Measurements from ENCODE around the gene MTOR.

DNA sequence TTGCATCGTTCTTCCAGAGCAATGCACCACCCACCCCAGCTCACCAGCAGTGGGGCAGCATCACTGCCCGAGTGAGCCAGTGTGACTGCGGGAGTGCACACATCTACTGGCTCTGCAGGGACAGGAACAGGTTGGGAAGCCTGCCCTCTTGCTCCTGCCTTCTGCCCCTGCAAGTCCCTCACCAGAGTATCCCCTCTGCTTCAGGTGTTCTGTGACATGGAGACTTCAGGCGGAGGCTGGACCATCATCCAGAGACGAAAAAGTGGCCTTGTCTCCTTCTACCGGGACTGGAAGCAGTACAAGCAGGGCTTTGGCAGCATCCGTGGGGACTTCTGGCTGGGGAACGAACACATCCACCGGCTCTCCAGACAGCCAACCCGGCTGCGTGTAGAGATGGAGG is 69.0 kb downstream of the MTOR start:
- TF ChIP-seq, protein P1, sequence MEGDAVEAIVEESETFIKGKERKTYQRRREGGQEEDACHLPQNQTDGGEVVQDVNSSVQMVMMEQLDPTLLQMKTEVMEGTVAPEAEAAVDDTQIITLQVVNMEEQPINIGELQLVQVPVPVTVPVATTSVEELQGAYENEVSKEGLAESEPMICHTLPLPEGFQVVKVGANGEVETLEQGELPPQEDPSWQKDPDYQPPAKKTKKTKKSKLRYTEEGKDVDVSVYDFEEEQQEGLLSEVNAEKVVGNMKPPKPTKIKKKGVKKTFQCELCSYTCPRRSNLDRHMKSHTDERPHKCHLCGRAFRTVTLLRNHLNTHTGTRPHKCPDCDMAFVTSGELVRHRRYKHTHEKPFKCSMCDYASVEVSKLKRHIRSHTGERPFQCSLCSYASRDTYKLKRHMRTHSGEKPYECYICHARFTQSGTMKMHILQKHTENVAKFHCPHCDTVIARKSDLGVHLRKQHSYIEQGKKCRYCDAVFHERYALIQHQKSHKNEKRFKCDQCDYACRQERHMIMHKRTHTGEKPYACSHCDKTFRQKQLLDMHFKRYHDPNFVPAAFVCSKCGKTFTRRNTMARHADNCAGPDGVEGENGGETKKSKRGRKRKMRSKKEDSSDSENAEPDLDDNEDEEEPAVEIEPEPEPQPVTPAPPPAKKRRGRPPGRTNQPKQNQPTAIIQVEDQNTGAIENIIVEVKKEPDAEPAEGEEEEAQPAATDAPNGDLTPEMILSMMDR (IDR thresholded peaks at IDR 0.05; ENCODE audit: insufficient read depth, low read length) = no peak
- TF ChIP-seq POLR2AphosphoS5 (IDR thresholded peaks at IDR 0.05; ENCODE audit: low read depth) = no peak
- TF ChIP-seq, protein P2, sequence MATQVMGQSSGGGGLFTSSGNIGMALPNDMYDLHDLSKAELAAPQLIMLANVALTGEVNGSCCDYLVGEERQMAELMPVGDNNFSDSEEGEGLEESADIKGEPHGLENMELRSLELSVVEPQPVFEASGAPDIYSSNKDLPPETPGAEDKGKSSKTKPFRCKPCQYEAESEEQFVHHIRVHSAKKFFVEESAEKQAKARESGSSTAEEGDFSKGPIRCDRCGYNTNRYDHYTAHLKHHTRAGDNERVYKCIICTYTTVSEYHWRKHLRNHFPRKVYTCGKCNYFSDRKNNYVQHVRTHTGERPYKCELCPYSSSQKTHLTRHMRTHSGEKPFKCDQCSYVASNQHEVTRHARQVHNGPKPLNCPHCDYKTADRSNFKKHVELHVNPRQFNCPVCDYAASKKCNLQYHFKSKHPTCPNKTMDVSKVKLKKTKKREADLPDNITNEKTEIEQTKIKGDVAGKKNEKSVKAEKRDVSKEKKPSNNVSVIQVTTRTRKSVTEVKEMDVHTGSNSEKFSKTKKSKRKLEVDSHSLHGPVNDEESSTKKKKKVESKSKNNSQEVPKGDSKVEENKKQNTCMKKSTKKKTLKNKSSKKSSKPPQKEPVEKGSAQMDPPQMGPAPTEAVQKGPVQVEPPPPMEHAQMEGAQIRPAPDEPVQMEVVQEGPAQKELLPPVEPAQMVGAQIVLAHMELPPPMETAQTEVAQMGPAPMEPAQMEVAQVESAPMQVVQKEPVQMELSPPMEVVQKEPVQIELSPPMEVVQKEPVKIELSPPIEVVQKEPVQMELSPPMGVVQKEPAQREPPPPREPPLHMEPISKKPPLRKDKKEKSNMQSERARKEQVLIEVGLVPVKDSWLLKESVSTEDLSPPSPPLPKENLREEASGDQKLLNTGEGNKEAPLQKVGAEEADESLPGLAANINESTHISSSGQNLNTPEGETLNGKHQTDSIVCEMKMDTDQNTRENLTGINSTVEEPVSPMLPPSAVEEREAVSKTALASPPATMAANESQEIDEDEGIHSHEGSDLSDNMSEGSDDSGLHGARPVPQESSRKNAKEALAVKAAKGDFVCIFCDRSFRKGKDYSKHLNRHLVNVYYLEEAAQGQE (IDR thresholded peaks at IDR 0.05; ENCODE audit: insufficient replicate concordance, low read depth) = no peak
- no peak for TF ChIP-seq GABPA (IDR thresholded peaks at IDR 0.05; ENCODE audit: low read depth)
